Measurements from ENCODE around the gene TRAPPC6A. TPM values are rescaled to one million over a fixed set of nuclear protein-coding genes. Genes with fewer than 3 reads are reported as not detected.

Gene TRAPPC6A
- total RNA-seq, 1 donor from 2014 or later: 14.7 TPM

- DNase-seq (ENCODE audit: low read depth) (peak; percentile 55), FAIRE-seq (no peak)
- Histone ChIP-seq H3K4me1 (ENCODE audit: insufficient read depth, low read length) (peaks cover 7% of the 10 kb centered on the region), H4K20me1 (ENCODE audit: insufficient read depth, low read length) (peaks cover 4% of the 10 kb centered on the region), H3K27me3 (ENCODE audit: insufficient read depth, low read length) (peaks cover 2% of the 10 kb centered on the region), H3K4me3 (ENCODE audit: insufficient read depth, low read depth, low read length) (no peak overlapping the region), H3K9me3 (ENCODE audit: insufficient read depth, low read depth, low read length) (no peaks in the 10 kb centered on the region), H3K27ac (ENCODE audit: low read depth, low read length) (no peak overlapping the region), H3K9ac (ENCODE audit: low read length) (no peak overlapping the region), H3K4me2 (ENCODE audit: low read length) (peak overlapping the region; percentile 22), H3K36me3 (ENCODE audit: insufficient read depth, low read length) (no peaks in the 10 kb centered on the region), H3K79me2 (ENCODE audit: insufficient read depth, low read length) (no peaks in the 10 kb centered on the region), H2AFZ (ENCODE audit: low read depth, low read length) (no peak overlapping the region)
- Mint-ChIP-seq H3K9me3 (ENCODE audit: unreplicated experiment) (no peaks in the 10 kb centered on the region), H3K4me1 (ENCODE audit: low read depth, unreplicated experiment) (no peaks in the 10 kb centered on the region), H3K36me3 (ENCODE audit: low read depth, unreplicated experiment) (no peaks in the 10 kb centered on the region), H3K4me3 (ENCODE audit: unreplicated experiment) (no peak overlapping the region), H3K27me3 (ENCODE audit: low read depth, unreplicated experiment) (peaks cover 10% of the 10 kb centered on the region), H3K27ac (ENCODE audit: unreplicated experiment) (no peak overlapping the region)
- TF ChIP-seq CTCF (IDR thresholded peaks at IDR 0.05; ENCODE audit: insufficient read depth, low read depth, low read length): no peak
- no peak for TF ChIP-seq EZH2 (IDR thresholded peaks at IDR 0.05; ENCODE audit: insufficient read depth, low read length)
Observed at GRCh38 chr19:45164577-45165335, 13.3 kb downstream of the TRAPPC6A start.

- no peak for TF ChIP-seq CTCF (IDR thresholded peaks at IDR 0.05; ENCODE audit: insufficient read depth, low read depth, low read length)
- no peak for TF ChIP-seq EZH2 (IDR thresholded peaks at IDR 0.05; ENCODE audit: insufficient read depth, low read length)
- peaks cover 2% of the 10 kb centered on the region for H3K27me3 ChIP-seq (ENCODE audit: insufficient read depth, low read length)
- H3K9ac ChIP-seq (ENCODE audit: low read length): no peak overlapping the region
- H3K4me2 ChIP-seq (ENCODE audit: low read length): peak overlapping the region; percentile 22
- no peaks in the 10 kb centered on the region for H3K9me3 ChIP-seq (ENCODE audit: insufficient read depth, low read depth, low read length)
- H3K9me3 Mint-ChIP-seq (ENCODE audit: unreplicated experiment): no peaks in the 10 kb centered on the region
- H3K27me3 Mint-ChIP-seq (ENCODE audit: low read depth, unreplicated experiment): peaks cover 10% of the 10 kb centered on the region
- peaks cover 4% of the 10 kb centered on the region for H4K20me1 ChIP-seq (ENCODE audit: insufficient read depth, low read length)
- no peaks in the 10 kb centered on the region for H3K36me3 Mint-ChIP-seq (ENCODE audit: low read depth, unreplicated experiment)
- no peak overlapping the region for H2AFZ ChIP-seq (ENCODE audit: low read depth, low read length)
- no peaks in the 10 kb centered on the region for H3K36me3 ChIP-seq (ENCODE audit: insufficient read depth, low read length)
- no peak overlapping the region for H3K27ac Mint-ChIP-seq (ENCODE audit: unreplicated experiment)
- FAIRE-seq (no peak), DNase-seq (ENCODE audit: low read depth) (no peak)
- no peaks in the 10 kb centered on the region for H3K79me2 ChIP-seq (ENCODE audit: insufficient read depth, low read length)
- H3K27ac ChIP-seq (ENCODE audit: low read depth, low read length): no peak overlapping the region
- no peaks in the 10 kb centered on the region for H3K4me1 Mint-ChIP-seq (ENCODE audit: low read depth, unreplicated experiment)
- H3K4me3 Mint-ChIP-seq (ENCODE audit: unreplicated experiment): no peak overlapping the region
- peaks cover 7% of the 10 kb centered on the region for H3K4me1 ChIP-seq (ENCODE audit: insufficient read depth, low read length)
- no peak overlapping the region for H3K4me3 ChIP-seq (ENCODE audit: insufficient read depth, low read depth, low read length)
Observed at GRCh38 chr19:45163751-45164460, 14.1 kb downstream of the TRAPPC6A start.
